GM12878 (cell line): ENCODE data around the gene BCL2. TPM values are rescaled to one million over a fixed set of nuclear protein-coding genes. Genes with fewer than 3 reads are reported as not detected.

ENCODE experiments used
- ATAC-seq: fragments of 200-7000 bp; cut with Tn5 transposase; 3 replicates; pipeline ENCODE4 v1.9.1; 2020; ENCODE audit warnings: mild to moderate bottlenecking, moderate library complexity
- BruUV-seq: library from RNA; stranded (reverse); fragments of 400-500 nt; replicated peaks from 2 replicates; lab custom pipeline; 2021; lab: Mats Ljungman, UMichigan
- CTCF ChIA-PET: fragments of 300-600 bp; sonication (Branson Sonifier 250); formaldehyde crosslinking; extraction: SDS; loops from one replicate; lab custom pipeline; 2021; ENCODE audit warnings: inconsistent platforms; lab: Yijun Ruan, JAX
- POLR2A ChIA-PET: fragments of 350-600 bp; formaldehyde crosslinking; extraction: SDS; loops from one replicate; lab custom pipeline; 2021; ENCODE audit warnings: inconsistent platforms; lab: Charles Lee
- RAD21 ChIA-PET: fragments of 300-600 bp; sonication (Branson Sonifier 250); formaldehyde crosslinking; loops from one replicate; lab custom pipeline; 2023; ENCODE audit warnings: antibody characterized with exemption; ENCODE audit not compliant: unreplicated experiment; lab: Charles Lee
- SMC1A ChIA-PET: fragments of 300-600 bp; sonication (Branson Sonifier 250); formaldehyde crosslinking; loops from one replicate; lab custom pipeline; 2023; ENCODE audit not compliant: unreplicated experiment, uncharacterized antibody; lab: Charles Lee
- DNase-seq: peaks from one replicate; pipeline ENCODE4 v3.0.0-alpha.2; 2011; ENCODE audit warnings: low read depth, low spot score
- FAIRE-seq: peaks from 3 replicates; lab custom pipeline; 2011; peaks lifted over from hg19 to GRCh38; lab: Jason Lieb, UNC
- H2AFZ ChIP-seq: 2 replicates; pipeline ENCODE4 v1.6.0; 2011; ENCODE audit warnings: low read depth, low read length, control low read depth; ENCODE audit not compliant: control insufficient read depth
- H3K27ac ChIP-seq: 2 replicates; pipeline ENCODE4 v1.5.1; 2011; ENCODE audit warnings: control low read depth; ENCODE audit not compliant: control insufficient read depth, insufficient read depth
- H3K27me3 ChIP-seq, 2 experiments: replicated peaks in 1 of 2; 2 replicates each; pipeline versions ENCODE4 v1.6.0 to v1.6.1; 2011; ENCODE audit warnings: low read length in 1 of 2; ENCODE audit not compliant: control insufficient read depth in 2 of 2, insufficient read depth in 2 of 2
- H3K36me3 ChIP-seq, 2 experiments: 2 replicates each; pipeline ENCODE4 v1.5.1; 2011; ENCODE audit warnings: low read length in 1 of 2; ENCODE audit not compliant: control insufficient read depth in 2 of 2, insufficient read depth in 2 of 2
- H3K4me1 ChIP-seq: 2 replicates; pipeline ENCODE4 v1.6.1; 2011; ENCODE audit warnings: mild to moderate bottlenecking, low read length, moderate library complexity, mixed read lengths; ENCODE audit not compliant: control insufficient read depth, insufficient read depth
- H3K4me2 ChIP-seq: 2 replicates; pipeline ENCODE4 v1.6.0; 2011; ENCODE audit warnings: control low read depth; ENCODE audit not compliant: control insufficient read depth, insufficient read depth
- H3K4me3 ChIP-seq: fragments of 200-600 bp; sonication (generic); 2 replicates; pipeline ENCODE4 v1.5.1; 2016
- H3K79me2 ChIP-seq: 2 replicates; pipeline ENCODE4 v1.6.0; 2011; ENCODE audit warnings: low read length; ENCODE audit not compliant: control insufficient read depth, insufficient read depth
- H3K9ac ChIP-seq: 2 replicates; pipeline ENCODE4 v1.8.0; 2011; ENCODE audit warnings: low read length, control low read depth, mixed read lengths; ENCODE audit not compliant: control insufficient read depth, insufficient read depth
- H3K9me3 ChIP-seq: replicated peaks from 3 replicates; pipeline ENCODE4 v1.5.1; 2011; ENCODE audit warnings: mild to moderate bottlenecking, low read length; ENCODE audit not compliant: control insufficient read depth, insufficient read depth
- H4K20me1 ChIP-seq: 2 replicates; pipeline ENCODE4 v1.6.0; 2011; ENCODE audit not compliant: control insufficient read depth, insufficient read depth
- BCL11A ChIP-seq: IDR thresholded peaks from 2 replicates; pipeline ENCODE4 v1.6.1; 2011; ENCODE audit warnings: low read depth, low read length
- CREM ChIP-seq: IDR thresholded peaks from 2 replicates; pipeline ENCODE4 v1.6.1; 2014; ENCODE audit warnings: antibody characterized with exemption, low read depth
- CUX1 ChIP-seq: IDR thresholded peaks from 2 replicates; pipeline ENCODE4 v1.6.1; 2012; ENCODE audit warnings: improper control_type of control experiment, low read depth, low read length; ENCODE audit not compliant: insufficient replicate concordance
- ESRRA ChIP-seq: IDR thresholded peaks from 2 replicates; pipeline ENCODE4 v1.6.1; 2012; ENCODE audit warnings: mild to moderate bottlenecking, low read length, improper control_type of control experiment
- HDGF ChIP-seq: fragments of 450-650 bp; IDR thresholded peaks from 2 replicates; pipeline ENCODE4 v1.6.1; 2016; ENCODE audit warnings: antibody characterized with exemption
- POLR2A ChIP-seq: IDR thresholded peaks from 2 replicates; pipeline ENCODE4 v1.6.1; 2011; ENCODE audit warnings: low read depth, mild to moderate bottlenecking, low read length
- SIN3A ChIP-seq: IDR thresholded peaks from 2 replicates; pipeline ENCODE4 v1.6.1; 2012; ENCODE audit warnings: low read depth, low read length, improper control_type of control experiment
- TCF3 ChIP-seq: IDR thresholded peaks from 2 replicates; pipeline ENCODE4 v1.6.1; 2012; ENCODE audit warnings: low read depth, mild to moderate bottlenecking, low read length, borderline replicate concordance; ENCODE audit not compliant: insufficient read depth
- ZNF24 ChIP-seq: fragments of 450-650 bp; IDR thresholded peaks from 2 replicates; pipeline ENCODE4 v1.6.1; 2017; ENCODE audit warnings: antibody characterized with exemption, mild to moderate bottlenecking
- ZNF384 ChIP-seq: IDR thresholded peaks from 2 replicates; pipeline ENCODE4 v1.6.1; 2012; ENCODE audit warnings: low read depth, mild to moderate bottlenecking, low read length, improper control_type of control experiment, borderline replicate concordance
- ZNF592 ChIP-seq: fragments of 450-650 bp; IDR thresholded peaks from 2 replicates; pipeline ENCODE4 v1.6.1; 2017; ENCODE audit warnings: mild to moderate bottlenecking, moderate library complexity
- ZNF622 ChIP-seq: fragments of 450-650 bp; IDR thresholded peaks from 2 replicates; pipeline ENCODE4 v1.6.1; 2017; ENCODE audit warnings: mild to moderate bottlenecking, inconsistent platforms
- WGBS: methylation state at CpG from one replicate; pipeline ENCODE4 v1.1.6; 2016; ENCODE audit warnings: low lambda C conversion rate; ENCODE audit not compliant: insufficient replicate concordance, insufficient coverage; ENCODE audit errors: missing lambda C conversion rate; 5-methylcytosine and 5-hydroxymethylcytosine counted together
- in situ Hi-C: fragments of 300-500 bp; cut with MboI; formaldehyde crosslinking; loops from 9 replicates; pipeline ENCODE4 v1.14.3; 2018; ENCODE audit warnings: mixed read lengths
- intact Hi-C: fragments of 100-400 bp; cut with micrococcal nuclease; formaldehyde crosslinking; loops from one replicate; pipeline ENCODE4 v1.14.2; 2022; ENCODE audit not compliant: unreplicated experiment
- polyA plus RNA-seq, 11 experiments: library from polyadenylated mRNA; depleted of rRNA in 4 of 11; unstranded in 6 of 11; stranded (reverse) in 5 of 11; fragments of >200 nt; fragmentation: Nextera tagmentation in 4 of 11; fragmentation: Illumina TruSeq in 1 of 11; extraction: Ambion mirVana in 4 of 11; extraction: Trizol in 1 of 11; gene quantifications; 1 replicate in 1 of 11; 2 replicates in 10 of 11; pipeline versions ENCODE4 v1.2.1 to v1.2.3, GENCODE V29; 2011 to 2016; ENCODE audit warnings: inconsistent platforms in 2 of 11, missing spikeins in 2 of 11, low read depth in 1 of 11
- total RNA-seq, 4 experiments: library from RNA; depleted of rRNA in 3 of 4; stranded (reverse); fragments of >200 nt in 3 of 4; fragmentation: Illumina TruSeq in 1 of 4; extraction: Trizol in 1 of 4; gene quantifications; 2 replicates each; pipeline versions ENCODE4 v1.2.1 to v1.2.3, GENCODE V29; 2013 to 2021

BCL2 gene
- total and polyA plus RNA-seq, 10 of the 15 experiments (the other 5 are each of a cell fraction or from before 2014, with no cell fraction given), result 4.1 to 47.8 (median 19.3) TPM

- TF ChIP-seq ZNF592 (no peak), HDGF (no peak)
These were observed 124.0 kb downstream of the BCL2 start (continued) for GRCh38 chr18:63195326-63196159.

- H3K4me1 ChIP-seq, result peaks cover 27% of the 10 kb centered on the region
- ChIA-PET POLR2A (interaction anchor here (0.7 to 1.5 kb wide), 6 partner anchors 10 to 125 kb away, joined by 3 to 5 read pairs (median 4); no protein-coding TSS in a partner anchor), CTCF (interaction anchor here (0.8 to 1.4 kb wide), 3 partner anchors 21 to 122 kb away, joined by 3 read pairs; no protein-coding TSS in a partner anchor), SMC1A (interaction anchor here (0.9 to 3.4 kb wide), 6 partner anchors 13 to 125 kb away, joined by 3 to 34 read pairs (median 4); no protein-coding TSS in a partner anchor), RAD21 (interaction anchor here (0.9 to 2.1 kb wide), 7 partner anchors 12 to 122 kb away, joined by 3 to 15 read pairs (median 3); no protein-coding TSS in a partner anchor)
- H3K9ac ChIP-seq, result no peak overlapping the region
- H3K79me2 ChIP-seq, result peaks cover 64% of the 10 kb centered on the region
- H3K36me3 ChIP-seq, result no peaks in the 10 kb centered on the region; a peak in 1 of 4 replicates
- no peak overlapping the region for H2AFZ ChIP-seq
- no TSS peak for BruUV-seq
- H3K9me3 ChIP-seq, result no peaks in the 10 kb centered on the region
- no peak overlapping the region for H3K4me3 ChIP-seq
- FAIRE-seq (peak; percentile 49), ATAC-seq (peak; percentile 75), DNase-seq (peak; percentile 72)
- H3K4me2 ChIP-seq, result peak overlapping the region; percentile 11; the same call in 1 of the 2 replicates
- in situ Hi-C loops, result no loop called here
- no peaks in the 10 kb centered on the region for H3K27me3 ChIP-seq
- intact Hi-C loops, result loop anchor here (5.0 kb wide), 1 partner anchor 36 kb away; no protein-coding TSS in a partner anchor
- H3K27ac ChIP-seq, result peak overlapping the region; percentile 51
- H4K20me1 ChIP-seq, result no peaks in the 10 kb centered on the region
- 22% methylated on average over 3 of the region's 3 CpGs for WGBS
- no peak for TF ChIP-seq ESRRA
- no peak for TF ChIP-seq SIN3A
- no peak for TF ChIP-seq ZNF24
- TF ChIP-seq CUX1, result peak; percentile 60
- TF ChIP-seq ZNF622, result no peak
- TF ChIP-seq CREM, result peak; percentile 70
- TF ChIP-seq POLR2A, result no peak
- TF ChIP-seq TCF3, result no peak
- TF ChIP-seq BCL11A, result peak; percentile 71
- no peak for TF ChIP-seq ZNF384
These were observed 126.7 kb downstream of the BCL2 start for GRCh38 chr18:63192885-63193349.
